Liver (tissue), 3 donors: ENCODE measurements around the gene RBM20.

Experiments
- EGR1 ChIP-seq, 2 donors: IDR thresholded peaks; 2 replicates each; pipeline ENCODE4 v1.6.1; 2016 to 2018; ENCODE audit warnings: antibody characterized with exemption in 2 of 2, low read depth in 2 of 2
- ZBTB33 ChIP-seq: IDR thresholded peaks from 2 replicates; pipeline ENCODE4 v1.6.1; 2016; ENCODE audit warnings: antibody characterized with exemption
- TF ChIP-seq, protein P1 (sequence below): fragments of 150-350 bp; IDR thresholded peaks from 2 replicates; pipeline ENCODE4 v1.5.1; 2017; ENCODE audit warnings: improper control_type of control experiment, low read depth, low read length; ENCODE audit not compliant: missing input control
- donor health status: healthy.
- donor health status: healthy.

GRCh38 chr10:110853921-110854605, 209.9 kb downstream of the RBM20 start:
- TF ChIP-seq, protein P1, sequence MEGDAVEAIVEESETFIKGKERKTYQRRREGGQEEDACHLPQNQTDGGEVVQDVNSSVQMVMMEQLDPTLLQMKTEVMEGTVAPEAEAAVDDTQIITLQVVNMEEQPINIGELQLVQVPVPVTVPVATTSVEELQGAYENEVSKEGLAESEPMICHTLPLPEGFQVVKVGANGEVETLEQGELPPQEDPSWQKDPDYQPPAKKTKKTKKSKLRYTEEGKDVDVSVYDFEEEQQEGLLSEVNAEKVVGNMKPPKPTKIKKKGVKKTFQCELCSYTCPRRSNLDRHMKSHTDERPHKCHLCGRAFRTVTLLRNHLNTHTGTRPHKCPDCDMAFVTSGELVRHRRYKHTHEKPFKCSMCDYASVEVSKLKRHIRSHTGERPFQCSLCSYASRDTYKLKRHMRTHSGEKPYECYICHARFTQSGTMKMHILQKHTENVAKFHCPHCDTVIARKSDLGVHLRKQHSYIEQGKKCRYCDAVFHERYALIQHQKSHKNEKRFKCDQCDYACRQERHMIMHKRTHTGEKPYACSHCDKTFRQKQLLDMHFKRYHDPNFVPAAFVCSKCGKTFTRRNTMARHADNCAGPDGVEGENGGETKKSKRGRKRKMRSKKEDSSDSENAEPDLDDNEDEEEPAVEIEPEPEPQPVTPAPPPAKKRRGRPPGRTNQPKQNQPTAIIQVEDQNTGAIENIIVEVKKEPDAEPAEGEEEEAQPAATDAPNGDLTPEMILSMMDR, result no peak
- TF ChIP-seq EGR1 (IDR thresholded peaks at IDR 0.05; ENCODE audit: low read depth in 2 of 2) (no peak), ZBTB33 (no peak)
